Upper lobe of left lung (tissue), 4 donors: ENCODE results near the gene SRRM4.

Source experiments
- POLR2A ChIP-seq, 4 donors: fragments of 450-650 bp; IDR thresholded peaks; one replicate each; pipeline ENCODE4 v1.5.1; 2016 to 2017; ENCODE audit warnings: antibody characterized with exemption in 4 of 4, mild to moderate bottlenecking in 2 of 4
- POLR2AphosphoS5 ChIP-seq, 2 donors: sonication (generic); formaldehyde crosslinking; IDR thresholded peaks; one replicate each; pipeline ENCODE4 v1.5.1; 2017; ENCODE audit warnings: antibody characterized with exemption in 2 of 2
- TF ChIP-seq, protein P1 (sequence below), 6 experiments: fragments of 450-650 bp in 4 of 6; fragments of 200-600 bp in 2 of 6; sonication (generic) in 2 of 6; IDR thresholded peaks; one replicate each; pipeline ENCODE4 v1.5.1; 2016 to 2019; ENCODE audit warnings: antibody characterized with exemption in 6 of 6

DNA sequence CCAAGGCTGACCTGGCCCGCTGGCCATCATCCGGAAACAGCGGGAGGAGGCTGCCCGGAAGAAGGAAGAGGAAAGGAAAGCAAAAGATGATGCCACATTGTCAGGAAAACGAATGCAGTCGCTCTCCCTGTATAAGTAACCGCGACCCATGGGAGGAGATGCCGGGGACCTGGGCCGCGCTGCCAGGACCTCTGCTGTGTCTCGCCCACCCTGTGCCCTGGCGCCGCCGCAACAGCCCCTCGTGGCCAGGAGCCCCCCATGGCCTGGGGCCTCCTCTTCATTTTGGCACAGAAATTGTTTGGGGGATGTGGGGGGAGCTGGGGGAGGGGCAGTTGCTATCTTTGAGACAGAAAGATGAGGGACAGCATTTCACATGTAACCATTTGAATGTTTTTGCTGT is 213.9 kb downstream of the SRRM4 start:
- TF ChIP-seq, protein P1, sequence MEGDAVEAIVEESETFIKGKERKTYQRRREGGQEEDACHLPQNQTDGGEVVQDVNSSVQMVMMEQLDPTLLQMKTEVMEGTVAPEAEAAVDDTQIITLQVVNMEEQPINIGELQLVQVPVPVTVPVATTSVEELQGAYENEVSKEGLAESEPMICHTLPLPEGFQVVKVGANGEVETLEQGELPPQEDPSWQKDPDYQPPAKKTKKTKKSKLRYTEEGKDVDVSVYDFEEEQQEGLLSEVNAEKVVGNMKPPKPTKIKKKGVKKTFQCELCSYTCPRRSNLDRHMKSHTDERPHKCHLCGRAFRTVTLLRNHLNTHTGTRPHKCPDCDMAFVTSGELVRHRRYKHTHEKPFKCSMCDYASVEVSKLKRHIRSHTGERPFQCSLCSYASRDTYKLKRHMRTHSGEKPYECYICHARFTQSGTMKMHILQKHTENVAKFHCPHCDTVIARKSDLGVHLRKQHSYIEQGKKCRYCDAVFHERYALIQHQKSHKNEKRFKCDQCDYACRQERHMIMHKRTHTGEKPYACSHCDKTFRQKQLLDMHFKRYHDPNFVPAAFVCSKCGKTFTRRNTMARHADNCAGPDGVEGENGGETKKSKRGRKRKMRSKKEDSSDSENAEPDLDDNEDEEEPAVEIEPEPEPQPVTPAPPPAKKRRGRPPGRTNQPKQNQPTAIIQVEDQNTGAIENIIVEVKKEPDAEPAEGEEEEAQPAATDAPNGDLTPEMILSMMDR (IDR thresholded peaks at IDR 0.05) = no peak
- TF ChIP-seq POLR2A (IDR thresholded peaks at IDR 0.05) (no peak), POLR2AphosphoS5 (IDR thresholded peaks at IDR 0.05) (no peak)
